K562 (cell line): Measurements from ENCODE around the gene GPRIN2. TPM values are rescaled to one million over a fixed set of nuclear protein-coding genes. Genes with fewer than 3 reads are reported as not detected.
A peak's percentile ranks its signal among the peaks of the same experiment; 100 is the strongest.

ENCODE experiments used
- ELF1 ChIP-seq: fragments of 200-800 bp; sonication (Bioruptor generic); IDR thresholded peaks from 2 replicates; pipeline ENCODE4 v1.6.1; 2016; ENCODE audit warnings: missing genetic modification characterization, missing compliant biosample characterization
- FOXJ2 ChIP-seq: fragments of 200-800 bp; sonication (Bioruptor generic); IDR thresholded peaks from 2 replicates; pipeline ENCODE4 v1.6.1; 2016; ENCODE audit warnings: missing genetic modification characterization, missing compliant biosample characterization
- KLF10 ChIP-seq: fragments of 250-450 bp; sonication (Bioruptor Pico); IDR thresholded peaks from 2 replicates; pipeline ENCODE4 v1.6.1; 2021; ENCODE audit warnings: matching md5 sums
- NCOR1 ChIP-seq: fragments of 450-650 bp; IDR thresholded peaks from 2 replicates; pipeline ENCODE4 v1.6.1; 2016; ENCODE audit warnings: mild to moderate bottlenecking, moderate library complexity
- PRMT5 ChIP-seq: sonication (generic); formaldehyde crosslinking; IDR thresholded peaks from 2 replicates; pipeline ENCODE4 v1.5.0; 2020; ENCODE audit warnings: missing genetic modification reagents
- SMAD1 ChIP-seq: fragments of 150-350 bp; IDR thresholded peaks from 2 replicates; pipeline ENCODE4 v1.6.1; 2014; ENCODE audit warnings: low read length, low read depth; ENCODE audit not compliant: partially characterized antibody
- SPI1 ChIP-seq: IDR thresholded peaks from 2 replicates; pipeline ENCODE4 v1.6.1; 2011; ENCODE audit warnings: low read depth, low read length, control low read depth, borderline replicate concordance
- XRCC3 ChIP-seq: fragments of 450-650 bp; IDR thresholded peaks from 2 replicates; pipeline ENCODE4 v1.6.1; 2017; ENCODE audit warnings: mild to moderate bottlenecking, moderate library complexity
- ZNF57 ChIP-seq: fragments of 450-650 bp; formaldehyde crosslinking; IDR thresholded peaks from 2 replicates; pipeline ENCODE4 v1.4.0; 2020; ENCODE audit warnings: mild to moderate bottlenecking, moderate library complexity
- polyA plus RNA-seq, 8 experiments: library from polyadenylated mRNA; depleted of rRNA in 4 of 8; stranded (reverse) in 5 of 8; unstranded in 3 of 8; fragments of >200 nt; fragmentation: Nextera tagmentation in 2 of 8; fragmentation: Illumina TruSeq in 1 of 8; extraction: Ambion mirVana in 2 of 8; extraction: Trizol in 1 of 8; gene quantifications; 2 replicates each; pipeline versions ENCODE4 v1.2.1 to v1.2.3, GENCODE V29; 2011 to 2014; ENCODE audit warnings: inconsistent platforms in 1 of 8, missing spikeins in 1 of 8
- total RNA-seq, 7 experiments: library from RNA; depleted of rRNA in 6 of 7; stranded (reverse); fragments of >200 nt in 6 of 7; fragmentation: Illumina TruSeq in 2 of 7; extraction: Trizol in 2 of 7; gene quantifications; 2 replicates each; pipeline versions ENCODE4 v1.2.1 to v1.2.3, GENCODE V29; 2011 to 2021; ENCODE audit warnings: low replicate concordance in 1 of 7
- TF ChIP-seq, protein P1 (sequence below): fragments of 250-450 bp; sonication (Bioruptor Pico); IDR thresholded peaks from 2 replicates; pipeline ENCODE4 v1.4.0; 2020
- TF ChIP-seq, protein P2 (sequence below): sonication (generic); formaldehyde crosslinking; IDR thresholded peaks from 2 replicates; pipeline ENCODE4 v1.4.0; 2020; ENCODE audit warnings: mild to moderate bottlenecking, missing genetic modification reagents
- TF ChIP-seq, protein P3 (sequence below): IDR thresholded peaks from 2 replicates; pipeline ENCODE4 v1.6.1; 2011; ENCODE audit warnings: borderline replicate concordance, low read depth, mild to moderate bottlenecking, moderate library complexity, low read length; ENCODE audit not compliant: insufficient read depth, poor library complexity, severe bottlenecking

The GPRIN2 gene
- total and polyA plus RNA-seq, 9 of the 15 experiments (the other 6 are each of a cell fraction or from before 2014, with no cell fraction given) = not detected

DNA sequence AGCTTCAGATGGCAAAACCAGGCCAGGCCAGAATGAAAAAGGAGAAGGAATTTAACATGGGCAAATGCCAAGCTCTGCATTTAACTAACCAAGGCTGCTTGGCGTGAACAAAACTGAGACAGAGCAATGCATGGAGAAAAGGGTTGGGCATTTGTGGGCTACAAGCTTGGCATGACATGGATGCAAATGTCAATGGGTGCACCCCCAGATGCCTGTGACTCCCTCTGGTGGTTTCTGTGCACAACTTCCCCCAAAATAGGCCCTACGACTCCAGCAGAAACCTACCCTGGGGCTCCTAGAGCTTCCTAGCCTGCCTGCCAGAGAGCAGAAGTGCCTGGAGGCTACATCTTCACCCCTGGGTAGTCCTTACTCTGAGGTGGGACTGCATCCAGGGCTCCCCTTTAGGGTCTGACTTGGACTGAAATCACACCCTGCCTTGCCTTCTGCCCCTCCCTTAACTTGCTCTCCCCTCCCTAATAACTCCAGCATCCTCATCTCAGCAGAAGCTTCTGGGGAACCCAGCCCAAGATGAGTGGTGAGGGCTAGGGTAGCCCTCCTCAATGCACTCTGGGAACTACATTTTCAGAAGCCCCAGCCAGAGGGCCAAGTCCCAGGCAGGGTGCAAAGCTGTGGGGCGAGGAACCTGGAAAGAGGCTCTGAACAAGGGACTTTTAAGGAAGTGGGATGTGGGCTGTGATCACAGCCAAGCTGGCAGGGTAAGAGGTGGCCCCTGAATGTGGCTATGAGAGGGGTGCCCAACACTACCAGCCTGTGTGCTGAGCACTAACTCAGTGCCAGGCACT, 11.3 kb downstream of the GPRIN2 start (continued):
- TF ChIP-seq, protein P1, sequence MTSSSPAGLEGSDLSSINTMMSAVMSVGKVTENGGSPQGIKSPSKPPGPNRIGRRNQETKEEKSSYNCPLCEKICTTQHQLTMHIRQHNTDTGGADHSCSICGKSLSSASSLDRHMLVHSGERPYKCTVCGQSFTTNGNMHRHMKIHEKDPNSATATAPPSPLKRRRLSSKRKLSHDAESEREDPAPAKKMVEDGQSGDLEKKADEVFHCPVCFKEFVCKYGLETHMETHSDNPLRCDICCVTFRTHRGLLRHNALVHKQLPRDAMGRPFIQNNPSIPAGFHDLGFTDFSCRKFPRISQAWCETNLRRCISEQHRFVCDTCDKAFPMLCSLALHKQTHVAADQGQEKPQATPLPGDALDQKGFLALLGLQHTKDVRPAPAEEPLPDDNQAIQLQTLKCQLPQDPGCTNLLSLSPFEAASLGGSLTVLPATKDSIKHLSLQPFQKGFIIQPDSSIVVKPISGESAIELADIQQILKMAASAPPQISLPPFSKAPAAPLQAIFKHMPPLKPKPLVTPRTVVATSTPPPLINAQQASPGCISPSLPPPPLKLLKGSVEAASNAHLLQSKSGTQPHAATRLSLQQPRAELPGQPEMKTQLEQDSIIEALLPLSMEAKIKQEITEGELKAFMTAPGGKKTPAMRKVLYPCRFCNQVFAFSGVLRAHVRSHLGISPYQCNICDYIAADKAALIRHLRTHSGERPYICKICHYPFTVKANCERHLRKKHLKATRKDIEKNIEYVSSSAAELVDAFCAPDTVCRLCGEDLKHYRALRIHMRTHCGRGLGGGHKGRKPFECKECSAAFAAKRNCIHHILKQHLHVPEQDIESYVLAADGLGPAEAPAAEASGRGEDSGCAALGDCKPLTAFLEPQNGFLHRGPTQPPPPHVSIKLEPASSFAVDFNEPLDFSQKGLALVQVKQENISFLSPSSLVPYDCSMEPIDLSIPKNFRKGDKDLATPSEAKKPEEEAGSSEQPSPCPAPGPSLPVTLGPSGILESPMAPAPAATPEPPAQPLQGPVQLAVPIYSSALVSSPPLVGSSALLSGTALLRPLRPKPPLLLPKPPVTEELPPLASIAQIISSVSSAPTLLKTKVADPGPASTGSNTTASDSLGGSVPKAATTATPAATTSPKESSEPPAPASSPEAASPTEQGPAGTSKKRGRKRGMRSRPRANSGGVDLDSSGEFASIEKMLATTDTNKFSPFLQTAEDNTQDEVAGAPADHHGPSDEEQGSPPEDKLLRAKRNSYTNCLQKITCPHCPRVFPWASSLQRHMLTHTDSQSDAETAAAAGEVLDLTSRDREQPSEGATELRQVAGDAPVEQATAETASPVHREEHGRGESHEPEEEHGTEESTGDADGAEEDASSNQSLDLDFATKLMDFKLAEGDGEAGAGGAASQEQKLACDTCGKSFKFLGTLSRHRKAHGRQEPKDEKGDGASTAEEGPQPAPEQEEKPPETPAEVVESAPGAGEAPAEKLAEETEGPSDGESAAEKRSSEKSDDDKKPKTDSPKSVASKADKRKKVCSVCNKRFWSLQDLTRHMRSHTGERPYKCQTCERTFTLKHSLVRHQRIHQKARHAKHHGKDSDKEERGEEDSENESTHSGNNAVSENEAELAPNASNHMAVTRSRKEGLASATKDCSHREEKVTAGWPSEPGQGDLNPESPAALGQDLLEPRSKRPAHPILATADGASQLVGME (CRISPR knock-in tag) = no peak
- TF ChIP-seq, protein P2, sequence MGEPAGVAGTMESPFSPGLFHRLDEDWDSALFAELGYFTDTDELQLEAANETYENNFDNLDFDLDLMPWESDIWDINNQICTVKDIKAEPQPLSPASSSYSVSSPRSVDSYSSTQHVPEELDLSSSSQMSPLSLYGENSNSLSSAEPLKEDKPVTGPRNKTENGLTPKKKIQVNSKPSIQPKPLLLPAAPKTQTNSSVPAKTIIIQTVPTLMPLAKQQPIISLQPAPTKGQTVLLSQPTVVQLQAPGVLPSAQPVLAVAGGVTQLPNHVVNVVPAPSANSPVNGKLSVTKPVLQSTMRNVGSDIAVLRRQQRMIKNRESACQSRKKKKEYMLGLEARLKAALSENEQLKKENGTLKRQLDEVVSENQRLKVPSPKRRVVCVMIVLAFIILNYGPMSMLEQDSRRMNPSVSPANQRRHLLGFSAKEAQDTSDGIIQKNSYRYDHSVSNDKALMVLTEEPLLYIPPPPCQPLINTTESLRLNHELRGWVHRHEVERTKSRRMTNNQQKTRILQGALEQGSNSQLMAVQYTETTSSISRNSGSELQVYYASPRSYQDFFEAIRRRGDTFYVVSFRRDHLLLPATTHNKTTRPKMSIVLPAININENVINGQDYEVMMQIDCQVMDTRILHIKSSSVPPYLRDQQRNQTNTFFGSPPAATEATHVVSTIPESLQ (CRISPR knock-in tag) = no peak
- TF ChIP-seq FOXJ2 (tag) (no peak), SMAD1 (no peak), ZNF57 (CRISPR knock-in tag) (no peak), NCOR1 (no peak), PRMT5 (CRISPR knock-in tag) (no peak), KLF10 (no peak), XRCC3 (no peak), SPI1 (peak; percentile 58; the same call in 1 of the 2 replicates), ELF1 (tag) (no peak)
- TF ChIP-seq, protein P3, sequence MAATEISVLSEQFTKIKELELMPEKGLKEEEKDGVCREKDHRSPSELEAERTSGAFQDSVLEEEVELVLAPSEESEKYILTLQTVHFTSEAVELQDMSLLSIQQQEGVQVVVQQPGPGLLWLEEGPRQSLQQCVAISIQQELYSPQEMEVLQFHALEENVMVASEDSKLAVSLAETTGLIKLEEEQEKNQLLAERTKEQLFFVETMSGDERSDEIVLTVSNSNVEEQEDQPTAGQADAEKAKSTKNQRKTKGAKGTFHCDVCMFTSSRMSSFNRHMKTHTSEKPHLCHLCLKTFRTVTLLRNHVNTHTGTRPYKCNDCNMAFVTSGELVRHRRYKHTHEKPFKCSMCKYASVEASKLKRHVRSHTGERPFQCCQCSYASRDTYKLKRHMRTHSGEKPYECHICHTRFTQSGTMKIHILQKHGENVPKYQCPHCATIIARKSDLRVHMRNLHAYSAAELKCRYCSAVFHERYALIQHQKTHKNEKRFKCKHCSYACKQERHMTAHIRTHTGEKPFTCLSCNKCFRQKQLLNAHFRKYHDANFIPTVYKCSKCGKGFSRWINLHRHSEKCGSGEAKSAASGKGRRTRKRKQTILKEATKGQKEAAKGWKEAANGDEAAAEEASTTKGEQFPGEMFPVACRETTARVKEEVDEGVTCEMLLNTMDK = peak; percentile 54
